Measurements from ENCODE around the gene GALNT1.

GRCh38 chr18:35588995-35589394 lies 7.5 kb downstream of the GALNT1 start:
- TF ChIP-seq CTCF (IDR thresholded peaks at IDR 0.05): no peak
- TF ChIP-seq POLR2A (IDR thresholded peaks at IDR 0.05): no peak
- TF ChIP-seq EP300 (IDR thresholded peaks at IDR 0.05): no peak
- TF ChIP-seq POLR2AphosphoS5 (IDR thresholded peaks at IDR 0.05): no peak
